ENCODE measurements around the gene ADAMTS15. TPM values are rescaled to one million over a fixed set of nuclear protein-coding genes. Genes with fewer than 3 reads are reported as not detected.

The ADAMTS15 gene
- total RNA-seq: 12.8 and 13.3 TPM in 2 replicates

DNA sequence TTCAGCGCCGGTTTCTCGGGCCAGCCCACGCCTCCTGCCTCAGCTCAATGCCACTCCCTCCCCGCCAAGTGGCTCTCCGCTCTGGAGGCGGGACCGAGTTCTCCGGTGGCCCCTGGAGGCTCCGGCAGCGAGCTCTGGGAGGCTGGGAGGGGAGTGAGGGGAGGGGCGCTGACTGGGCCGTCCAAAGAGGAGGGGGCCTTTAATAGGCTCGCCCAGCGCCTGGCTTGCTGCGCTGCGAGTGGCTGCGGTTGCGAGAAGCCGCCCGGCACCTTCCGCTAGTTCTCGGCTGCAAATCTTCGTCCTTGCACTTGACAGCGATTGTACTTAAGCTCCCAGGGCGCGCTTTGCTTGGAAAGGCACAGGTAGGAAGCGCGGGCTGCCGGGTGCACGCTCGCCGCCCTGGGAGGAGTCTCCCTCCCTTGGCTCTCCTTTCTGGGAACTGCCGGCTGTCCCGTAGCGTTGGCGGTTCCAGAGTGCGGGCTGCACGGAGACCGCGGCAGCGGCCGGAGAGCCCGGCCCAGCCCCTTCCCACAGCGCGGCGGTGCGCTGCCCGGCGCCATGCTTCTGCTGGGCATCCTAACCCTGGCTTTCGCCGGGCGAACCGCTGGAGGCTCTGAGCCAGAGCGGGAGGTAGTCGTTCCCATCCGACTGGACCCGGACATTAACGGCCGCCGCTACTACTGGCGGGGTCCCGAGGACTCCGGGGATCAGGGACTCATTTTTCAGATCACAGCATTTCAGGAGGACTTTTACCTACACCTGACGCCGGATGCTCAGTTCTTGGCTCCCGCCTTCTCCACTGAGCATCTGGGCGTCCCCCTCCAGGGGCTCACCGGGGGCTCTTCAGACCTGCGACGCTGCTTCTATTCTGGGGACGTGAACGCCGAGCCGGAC is at the start of gene ADAMTS15:
TSS of gene ADAMTS15 (plus strand) at position 230 of the 894 bp plus-strand sequence. CDS start at position 559, 329 bp downstream.

GRCh38 chr11:130428316-130429119 is 19.9 kb upstream of the ADAMTS15 start, which contains the start of gene ADAMTS8:
ADAMTS8 (minus strand) TSS chr11:130428609; CDS start chr11:130428286, 323 bp downstream.

Other genes with a start within 250 kb of the ADAMTS15 start
- gene ZBTB44, start 133.7 kb upstream of the ADAMTS15 start, total RNA-seq: 46.9 and 52.4 TPM in 2 replicates
- under 0.01 TPM in 1 of 2 replicates, not detected in the other for gene ADAMTS8, start 20.0 kb upstream of the ADAMTS15 start, total RNA-seq